K562 (cell line): Measurements from ENCODE around the gene SP100. TPM values are rescaled to one million over a fixed set of nuclear protein-coding genes. Genes with fewer than 3 reads are reported as not detected.

Source experiments
- ATF7 ChIP-seq: fragments of 450-650 bp; IDR thresholded peaks from 2 replicates; pipeline ENCODE4 v1.7.1; 2014; ENCODE audit warnings: mild to moderate bottlenecking, moderate library complexity
- BRF1 ChIP-seq: IDR thresholded peaks from 3 replicates; pipeline ENCODE4 v1.6.1; 2011; ENCODE audit warnings: borderline replicate concordance, mild to moderate bottlenecking; ENCODE audit not compliant: insufficient read length; ENCODE audit errors: extremely low read depth
- MAZ ChIP-seq, 2 experiments: fragments of 450-650 bp in 1 of 2; sonication (generic) in 1 of 2; formaldehyde crosslinking; IDR thresholded peaks in 1 of 2; conservative IDR thresholded peaks in 1 of 2; 2 replicates each; pipeline versions ENCODE4 v1.4.0 to v1.5.0; 2020; ENCODE audit warnings: mild to moderate bottlenecking in 1 of 2, missing genetic modification reagents in 1 of 2
- MNT ChIP-seq, 2 experiments: fragments of 450-650 bp; conservative IDR thresholded peaks; 2 replicates each; pipeline ENCODE4 v1.6.1; 2017; ENCODE audit warnings: mild to moderate bottlenecking in 2 of 2, moderate library complexity in 2 of 2
- POLR2G ChIP-seq: fragments of 200-400 bp; formaldehyde crosslinking; IDR thresholded peaks from 2 replicates; pipeline ENCODE4 v1.6.1; 2017; ENCODE audit warnings: low read depth, mild to moderate bottlenecking, antibody characterized with exemption, low read length, moderate library complexity
- POLR2H ChIP-seq: IDR thresholded peaks from 2 replicates; pipeline ENCODE4 v1.6.1; 2016; ENCODE audit warnings: missing genetic modification characterization, low read depth, mild to moderate bottlenecking, control low read depth, missing compliant biosample characterization, moderate library complexity
- ZFP1 ChIP-seq: fragments of 450-650 bp; formaldehyde crosslinking; IDR thresholded peaks from 2 replicates; pipeline ENCODE4 v1.4.0; 2020; ENCODE audit warnings: mild to moderate bottlenecking, mixed read lengths
- ZNF655 ChIP-seq: fragments of 250-450 bp; sonication (Bioruptor Pico); IDR thresholded peaks from 2 replicates; pipeline ENCODE4 v1.5.0; 2021
- polyA plus RNA-seq, 8 experiments: library from polyadenylated mRNA; depleted of rRNA in 4 of 8; stranded (reverse) in 5 of 8; unstranded in 3 of 8; fragments of >200 nt; fragmentation: Nextera tagmentation in 2 of 8; fragmentation: Illumina TruSeq in 1 of 8; extraction: Ambion mirVana in 2 of 8; extraction: Trizol in 1 of 8; gene quantifications; 2 replicates each; pipeline versions ENCODE4 v1.2.1 to v1.2.3, GENCODE V29; 2011 to 2014; ENCODE audit warnings: inconsistent platforms in 1 of 8, missing spikeins in 1 of 8
- total RNA-seq, 7 experiments: library from RNA; depleted of rRNA in 6 of 7; stranded (reverse); fragments of >200 nt in 6 of 7; fragmentation: Illumina TruSeq in 2 of 7; extraction: Trizol in 2 of 7; gene quantifications; 2 replicates each; pipeline versions ENCODE4 v1.2.1 to v1.2.3, GENCODE V29; 2011 to 2021; ENCODE audit warnings: low replicate concordance in 1 of 7
- TF ChIP-seq, protein P1 (sequence below), 2 experiments: fragments of 200-800 bp in 1 of 2; sonication (Bioruptor generic) in 1 of 2; sonication (generic) in 1 of 2; formaldehyde crosslinking in 1 of 2; IDR thresholded peaks in 1 of 2; conservative IDR thresholded peaks in 1 of 2; 2 replicates each; pipeline versions ENCODE4 v1.5.0 to v1.6.1; 2016 to 2020; ENCODE audit warnings: missing compliant biosample characterization in 1 of 2, missing genetic modification characterization in 1 of 2, missing genetic modification reagents in 1 of 2

Gene SP100
- total and polyA plus RNA-seq, 9 of the 15 experiments (the other 6 are each of a cell fraction or from before 2014, with no cell fraction given), result 19.2 to 39.2 (median 34.6) TPM

DNA sequence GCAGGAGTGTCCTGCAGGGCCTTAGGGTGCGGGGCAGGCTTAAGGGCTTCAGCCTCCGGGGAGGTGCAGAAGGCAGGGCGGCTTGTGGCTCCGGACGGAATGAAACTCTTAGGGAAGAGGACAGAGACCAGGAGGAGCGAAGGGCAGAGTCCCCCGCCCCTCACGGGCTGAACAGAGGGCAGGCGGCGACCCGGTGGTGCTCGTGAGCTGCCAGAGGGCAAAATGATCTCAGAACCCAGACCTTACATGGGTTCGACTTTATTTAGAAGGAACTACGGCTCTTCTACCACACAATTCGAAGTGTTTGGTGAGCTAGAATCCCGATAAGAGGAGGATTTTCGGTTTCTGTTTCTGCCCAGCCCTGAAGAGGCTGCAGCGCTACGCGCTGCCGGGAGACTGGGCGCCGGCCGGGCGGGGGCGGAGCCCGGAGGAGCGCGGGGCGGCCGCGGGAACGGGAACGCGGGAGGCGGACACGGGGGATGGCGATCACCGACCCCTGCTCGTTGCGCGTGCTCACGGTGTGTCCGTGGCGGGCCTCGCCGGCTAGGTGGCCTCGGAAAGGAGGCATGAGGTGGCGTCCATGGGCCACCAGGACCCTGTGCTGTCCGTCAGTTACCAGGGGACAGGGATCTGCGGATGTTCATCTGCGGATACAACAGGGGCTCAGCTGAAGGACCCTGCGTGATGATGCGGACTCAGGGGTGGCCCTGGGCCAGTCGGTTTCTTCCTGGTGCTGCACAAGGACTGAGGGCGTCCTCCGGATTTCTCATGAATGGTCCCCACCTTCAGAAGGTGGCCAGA is 4.2 kb upstream of the SP100 start (continued):
- TF ChIP-seq, protein P1, sequence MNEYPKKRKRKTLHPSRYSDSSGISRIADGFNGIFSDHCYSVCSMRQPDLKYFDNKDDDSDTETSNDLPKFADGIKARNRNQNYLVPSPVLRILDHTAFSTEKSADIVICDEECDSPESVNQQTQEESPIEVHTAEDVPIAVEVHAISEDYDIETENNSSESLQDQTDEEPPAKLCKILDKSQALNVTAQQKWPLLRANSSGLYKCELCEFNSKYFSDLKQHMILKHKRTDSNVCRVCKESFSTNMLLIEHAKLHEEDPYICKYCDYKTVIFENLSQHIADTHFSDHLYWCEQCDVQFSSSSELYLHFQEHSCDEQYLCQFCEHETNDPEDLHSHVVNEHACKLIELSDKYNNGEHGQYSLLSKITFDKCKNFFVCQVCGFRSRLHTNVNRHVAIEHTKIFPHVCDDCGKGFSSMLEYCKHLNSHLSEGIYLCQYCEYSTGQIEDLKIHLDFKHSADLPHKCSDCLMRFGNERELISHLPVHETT (CRISPR knock-in tag; conservative IDR thresholded peaks at IDR 0.05 in 1 of 2, IDR thresholded peaks at IDR 0.05 in 1 of 2), result peak in 1 of 2 experiments; percentile 61; a peak in 1 of 4 replicates
- TF ChIP-seq MNT (conservative IDR thresholded peaks at IDR 0.05) (0 out of 4 replicates have a peak, but pooled peaks of 1 of the 2 experiments have one; percentile 20), ZFP1 (CRISPR knock-in tag) (no peak), BRF1 (no peak), ATF7 (peak; percentile 40; the same call in 1 of the 2 replicates), MAZ (CRISPR knock-in tag; conservative IDR thresholded peaks at IDR 0.05 in 1 of 2, IDR thresholded peaks at IDR 0.05 in 1 of 2) (peak; percentile 63 to 65), POLR2H (0 out of 2 replicates have a peak, but pooled peaks have one; percentile 57), POLR2G (peak; percentile 89), ZNF655 (CRISPR knock-in tag) (no peak)
